ENCODE data around the gene MMP24. TPM values are rescaled to one million over a fixed set of nuclear protein-coding genes. Genes with fewer than 3 reads are reported as not detected.

MMP24 gene
- 29.2 to 32.4 TPM (median 29.6 TPM) in 5 replicates for total RNA-seq (2022; extraction: Qiagen RNA extraction)

GRCh38 chr20:35226126-35226883 lies at the start of gene MMP24:
MMP24 (plus strand) TSS chr20:35226690; CDS start chr20:35226739, 49 bp downstream.

GRCh38 chr20:35277531-35278395 lies 51.3 kb downstream of the MMP24 start, which contains the start of gene MMP24OS:
MMP24OS (minus strand) TSS chr20:35278122; CDS start chr20:35277929, 193 bp downstream.

GRCh38 chr20:35284267-35284991 lies 57.9 kb downstream of the MMP24 start, which contains the start of gene EIF6:
EIF6 (minus strand) TSS chr20:35284772; CDS start chr20:35284487, 285 bp downstream.

GRCh38 chr20:35291654-35292503 lies 65.4 kb downstream of the MMP24 start, which contains the start of gene FAM83C:
FAM83C (minus strand) TSS chr20:35292425; CDS start chr20:35292304, 121 bp downstream.

Other genes starting within 250 kb of the MMP24 start
- 58.4 to 66.2 TPM (median 62.9 TPM) in 5 replicates for gene TRPC4AP, start 133.9 kb upstream of the MMP24 start, total RNA-seq (2022; extraction: Qiagen RNA extraction)
- gene EDEM2, start 79.4 kb upstream of the MMP24 start, total RNA-seq (2022; extraction: Qiagen RNA extraction), result 53.4 to 59.5 TPM (median 56.5 TPM) in 5 replicates
- 105 to 147 TPM (median 140 TPM) in 5 replicates for gene PROCR, start 54.6 kb upstream of the MMP24 start, total RNA-seq (2022; extraction: Qiagen RNA extraction)
- 50.7 to 101 TPM (median 84.2 TPM) in 5 replicates for gene MMP24OS, start 51.4 kb downstream of the MMP24 start, total RNA-seq (2022; extraction: Qiagen RNA extraction)
- gene EIF6, start 58.1 kb downstream of the MMP24 start, total RNA-seq (2022; extraction: Qiagen RNA extraction), result 382 to 457 TPM (median 425 TPM) in 5 replicates
- 0.06 to 0.16 TPM (median 0.13 TPM) in 5 replicates for gene FAM83C, start 65.7 kb downstream of the MMP24 start, total RNA-seq (2022; extraction: Qiagen RNA extraction)
- 29.1 to 42.9 TPM (median 30.5 TPM) in 5 replicates for gene UQCC1, start 185.3 kb downstream of the MMP24 start, total RNA-seq (2022; extraction: Qiagen RNA extraction)
- gene GDF5, start 211.5 kb downstream of the MMP24 start, total RNA-seq (2022; extraction: Qiagen RNA extraction), result not detected in 5 replicates
- gene CEP250, start 228.9 kb downstream of the MMP24 start, total RNA-seq (2022; extraction: Qiagen RNA extraction), result 23.0 to 30.0 TPM (median 26.8 TPM) in 5 replicates